ENCODE results near the gene SYNGR1.

GRCh38 chr22:39360242-39360641 is 10.5 kb downstream of the SYNGR1 start:
- TF ChIP-seq CTCF (IDR thresholded peaks at IDR 0.05) (no peak), POLR2A (IDR thresholded peaks at IDR 0.05) (no peak)
